Testis (tissue), 3 donors: Measurements from ENCODE around the gene PPIL6. TPM values are rescaled to one million over a fixed set of nuclear protein-coding genes. Genes with fewer than 3 reads are reported as not detected.

Experiments used
- DNase-seq: peaks from one replicate; pipeline ENCODE4 v3.0.0-alpha.2; 2019
- H3K27ac ChIP-seq, 2 donors: fragments of 200-600 bp; sonication (generic); one replicate each; pipeline ENCODE4 v1.5.1; 2019
- H3K27me3 ChIP-seq: fragments of 200-600 bp; sonication (generic); one replicate; pipeline ENCODE4 v1.5.1; 2019
- H3K36me3 ChIP-seq: fragments of 200-600 bp; sonication (generic); one replicate; pipeline ENCODE4 v1.5.1; 2017; ENCODE audit warnings: low read depth; ENCODE audit errors: missing control alignments
- H3K4me1 ChIP-seq: fragments of 200-600 bp; sonication (generic); one replicate; pipeline ENCODE4 v1.5.1; 2019
- H3K4me3 ChIP-seq, 2 donors: fragments of 200-600 bp; sonication (generic); one replicate each; pipeline ENCODE4 v1.5.1; 2017 to 2019
- H3K9me3 ChIP-seq: fragments of 200-600 bp; sonication (generic); one replicate; pipeline ENCODE4 v1.5.1; 2017
- CTCF ChIP-seq, 3 experiments: fragments of 450-650 bp in 2 of 3; fragments of 200-600 bp in 1 of 3; sonication (generic) in 1 of 3; IDR thresholded peaks; one replicate each; pipeline ENCODE4 v1.5.1; 2016 to 2019; ENCODE audit warnings: antibody characterized with exemption in 3 of 3, mild to moderate bottlenecking in 2 of 3, moderate library complexity in 1 of 3
- POLR2A ChIP-seq: fragments of 450-650 bp; IDR thresholded peaks from one replicate; pipeline ENCODE4 v1.6.1; 2017; ENCODE audit warnings: antibody characterized with exemption, mild to moderate bottlenecking, moderate library complexity
- WGBS, 2 donors: methylation state at CpG; one replicate each; pipeline ENCODE4 v1.1.5; 2018; 5-methylcytosine and 5-hydroxymethylcytosine counted together
- intact Hi-C: fragments of 100-400 bp; cut with DNase I; formaldehyde crosslinking; loops from one replicate; pipeline ENCODE4 v1.15.1; 2023; ENCODE audit warnings: low total_unique reads
- polyA plus RNA-seq: library from polyadenylated mRNA; stranded (reverse); fragments of 350-450 nt; fragmentation: Illumina TruSeq; extraction: RNeasy Lipid Tissue Mini Kit (QIAGEN cat#74804); gene quantifications from one replicate; pipeline ENCODE4 v1.2.3, GENCODE V29; 2014; ENCODE audit warnings: low read depth, low replicate concordance; ENCODE audit not compliant: insufficient read depth
- total RNA-seq, 2 donors: library from RNA; depleted of rRNA; stranded (reverse); fragments of >200 nt; gene quantifications; one replicate each; pipeline ENCODE4 v1.2.3, GENCODE V29; 2016

The PPIL6 gene
- total and polyA plus RNA-seq, 3 donors from 2014 or later, result 15.2 to 54.6 (median 26.7) TPM

DNA sequence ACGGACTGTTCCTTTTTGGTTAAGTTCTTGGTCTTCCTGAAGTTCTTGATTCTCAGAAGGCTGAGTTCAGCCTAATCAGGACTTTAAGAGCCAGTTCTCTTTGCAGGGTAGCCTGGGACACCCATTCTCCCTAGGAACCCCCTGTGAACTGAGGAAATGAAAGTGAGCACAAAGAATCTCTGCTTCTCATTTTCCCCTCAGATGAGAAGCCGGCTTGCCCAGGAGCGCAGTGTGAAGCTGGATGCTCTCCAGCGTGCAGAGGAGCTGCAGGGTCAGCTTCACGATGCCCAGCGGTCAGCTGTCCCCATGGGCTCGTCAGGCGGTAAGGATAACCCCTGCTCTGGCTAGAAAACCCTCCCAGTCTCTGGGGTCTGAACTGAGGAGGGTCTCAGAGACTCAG lies 92.2 kb downstream of the PPIL6 start:
- TF ChIP-seq CTCF (IDR thresholded peaks at IDR 0.05), result no peak
- TF ChIP-seq POLR2A, result no peak
- Histone ChIP-seq H3K27me3 (no peaks in the 10 kb centered on the region), H3K9me3 (no peaks in the 10 kb centered on the region), H3K4me3 (no peak overlapping the region), H3K36me3 (no peaks in the 10 kb centered on the region), H3K4me1 (peaks cover 8% of the 10 kb centered on the region), H3K27ac (no peak overlapping the region)
- DNase-seq, result no peak
- intact Hi-C loops, result no loop called here
- 93 to 96% methylated on average over 3 to 8 of the region's 8 CpGs for WGBS, 2 donors

DNA sequence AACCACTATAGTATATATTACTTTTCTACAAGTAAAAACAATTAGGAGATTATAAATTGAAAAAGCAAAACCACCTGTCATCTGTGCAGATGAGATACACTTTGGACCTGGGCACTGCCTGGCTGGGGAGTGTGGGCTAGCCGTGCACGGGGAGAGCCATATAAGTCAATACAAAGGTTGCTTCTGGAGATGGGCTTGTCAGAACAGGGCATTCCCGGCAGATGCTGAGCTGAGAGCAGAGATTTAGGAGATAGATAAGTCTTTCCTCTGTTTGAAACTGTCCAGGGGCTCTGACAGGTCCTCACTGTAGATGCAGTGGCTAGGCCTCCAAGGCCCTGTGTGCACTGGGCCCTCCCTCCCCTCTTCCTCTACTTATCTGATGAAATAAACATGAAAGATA lies 92.6 kb downstream of the PPIL6 start:
- Histone ChIP-seq H3K4me3 (no peak overlapping the region), H3K9me3 (no peaks in the 10 kb centered on the region), H3K27me3 (no peaks in the 10 kb centered on the region), H3K4me1 (peaks cover 8% of the 10 kb centered on the region), H3K36me3 (no peaks in the 10 kb centered on the region), H3K27ac (no peak overlapping the region)
- 74 to 83% methylated on average over 3 of the region's 3 CpGs for WGBS, 2 donors
- intact Hi-C loops, result no loop called here
- DNase-seq, result no peak
- TF ChIP-seq CTCF (IDR thresholded peaks at IDR 0.05), result no peak
- TF ChIP-seq POLR2A, result no peak

GRCh38 chr6:109345986-109346385 lies 94.4 kb downstream of the PPIL6 start:
- no peak overlapping the region for H3K4me3 ChIP-seq
- no peaks in the 10 kb centered on the region for H3K36me3 ChIP-seq
- WGBS, 2 donors, result 95 to 96% methylated on average over 4 of the region's 4 CpGs
- no peak overlapping the region for H3K27ac ChIP-seq
- peaks cover 8% of the 10 kb centered on the region for H3K4me1 ChIP-seq
- intact Hi-C loops, result no loop called here
- DNase-seq, result no peak
- TF ChIP-seq CTCF (IDR thresholded peaks at IDR 0.05) (no peak), POLR2A (no peak)
- no peaks in the 10 kb centered on the region for H3K9me3 ChIP-seq
- H3K27me3 ChIP-seq, result no peaks in the 10 kb centered on the region

- no peak for TF ChIP-seq POLR2A
- no peak for DNase-seq
- H3K4me1 ChIP-seq, result no peaks in the 10 kb centered on the region
- H3K36me3 ChIP-seq, result no peaks in the 10 kb centered on the region
- no peak overlapping the region for H3K4me3 ChIP-seq
- intact Hi-C loops, result no loop called here
- H3K9me3 ChIP-seq, result no peaks in the 10 kb centered on the region
- 95 to 100% methylated on average over 2 of the region's 2 CpGs for WGBS, 2 donors
- H3K27me3 ChIP-seq, result no peaks in the 10 kb centered on the region
- H3K27ac ChIP-seq, result no peak overlapping the region
Observed at GRCh38 chr6:109344226-109344625, 96.2 kb downstream of the PPIL6 start.

- Histone ChIP-seq H3K36me3 (no peaks in the 10 kb centered on the region), H3K4me1 (no peaks in the 10 kb centered on the region), H3K4me3 (no peak overlapping the region), H3K27me3 (no peaks in the 10 kb centered on the region), H3K27ac (no peak overlapping the region), H3K9me3 (no peaks in the 10 kb centered on the region)
- no peak for DNase-seq
- TF ChIP-seq POLR2A (no peak), CTCF (IDR thresholded peaks at IDR 0.05) (no peak)
- intact Hi-C loops, result no loop called here
- WGBS, 2 donors, result 94% methylated on average over 7 of the region's 7 CpGs
Observed at GRCh38 chr6:109343518-109343917, 96.9 kb downstream of the PPIL6 start.
